ENCODE results near the gene RHBDL3. TPM values are rescaled to one million over a fixed set of nuclear protein-coding genes. Genes with fewer than 3 reads are reported as not detected.

RHBDL3 gene
- total RNA-seq, 5 donors from 2014 or later (not counting 1 experiment from before 2014, with no cell fraction given): 0.07 TPM; not detected in 4

GRCh38 chr17:32342603-32343325, 77.1 kb downstream of the RHBDL3 start:
- POLR2A ChIA-PET: interaction anchor here in 1 of 2 donors (0.5 kb wide), 1 partner anchor 63 kb away, joined by 9 read pairs; no protein-coding TSS in a partner anchor

DNA sequence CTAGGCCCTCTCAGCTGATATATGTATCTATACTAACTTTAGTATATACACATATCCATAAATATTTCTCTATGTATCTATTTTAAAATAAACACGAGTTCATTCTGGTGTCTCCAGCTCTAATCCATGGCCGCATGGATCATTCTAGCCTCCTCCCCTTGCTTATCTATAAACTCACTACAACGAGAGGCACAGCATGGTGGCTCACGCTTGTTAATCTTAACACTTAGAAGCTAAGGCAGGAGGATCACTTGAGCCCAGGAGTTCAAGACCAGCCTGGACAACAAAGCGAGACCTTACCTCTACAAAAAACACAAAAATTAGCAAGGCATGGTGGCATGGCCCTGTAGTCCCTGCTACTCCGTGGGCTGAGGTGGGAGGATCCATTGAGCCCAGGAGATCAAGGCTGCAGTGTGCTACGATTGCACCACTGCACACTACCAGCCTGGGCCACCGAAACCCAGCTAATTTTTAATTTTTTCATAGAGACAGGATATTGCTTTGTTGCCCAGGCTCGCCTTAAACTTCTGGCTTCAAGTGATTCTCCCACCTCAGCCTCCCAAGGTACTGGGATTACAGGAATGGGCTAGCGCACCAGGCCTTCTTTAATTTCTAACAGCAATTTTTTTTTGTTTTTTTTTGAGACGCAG, 80.4 kb downstream of the RHBDL3 start:
- H3K4me1 Mint-ChIP-seq: peaks cover 29 to 31% (median 30%) of the 10 kb centered on the region in 3 donors
- H3K27ac Mint-ChIP-seq: no peak overlapping the region
- H3K36me3 Mint-ChIP-seq: peaks cover 4% of the 10 kb centered on the region
- H3K27me3 Mint-ChIP-seq: no peaks in the 10 kb centered on the region
- ChIA-PET POLR2A (interaction anchor here (0.6 to 0.7 kb wide), 2 partner anchors 20 to 1453 kb away, joined by 3 read pairs; no protein-coding TSS in a partner anchor), CTCF (interaction anchor here in 1 of 2 donors (0.5 kb wide), 1 partner anchor 15 kb away, joined by 3 read pairs; no protein-coding TSS in a partner anchor)
- DNase-seq (no peak), ATAC-seq (replicated peaks in 1 of 4) (no peak)
- Histone ChIP-seq H3K4me3 (ENCODE audit: control insufficient read depth in 1 of 2, extremely low read depth in 1 of 2, low read length in 1 of 2) (no peak overlapping the region), H3K9me3 (no peaks in the 10 kb centered on the region), H3K36me3 (ENCODE audit: control insufficient read depth in 2 of 2, extremely low read depth in 1 of 2, insufficient read depth in 1 of 2, low read length in 1 of 2) (no peaks in the 10 kb centered on the region), H3K27ac (ENCODE audit: low read length) (no peak overlapping the region), H3K4me1 (ENCODE audit: control insufficient read depth in 1 of 2, extremely low read depth in 1 of 2, insufficient read depth in 2 of 2, low read length in 2 of 2) (peaks cover 4 to 24% of the 10 kb centered on the region in 2 experiments), H3K27me3 (replicated peaks in 1 of 2; ENCODE audit: control insufficient read depth in 2 of 2, extremely low read depth in 1 of 2, insufficient read depth in 2 of 2, low read length in 1 of 2) (no peaks in the 10 kb centered on the region)
- 96% methylated on average over 8 of the region's 11 CpGs for WGBS (ENCODE audit: insufficient coverage)
- no peaks in the 10 kb centered on the region for H3K9me3 Mint-ChIP-seq
- H3K4me3 Mint-ChIP-seq: no peak overlapping the region

More at GRCh38 chr17:32342603-32343325, 77.1 kb downstream of the RHBDL3 start:
- Mint-ChIP-seq H3K27me3 (no peaks in the 10 kb centered on the region), H3K27ac (peak overlapping the region; percentile 92 to 93), H3K36me3 (peaks cover 3% of the 10 kb centered on the region), H3K4me3 (peak overlapping the region; percentile 88 to 95 (median 88)), H3K4me1 (peaks cover 21 to 26% (median 25%) of the 10 kb centered on the region in 3 donors), H3K9me3 (no peaks in the 10 kb centered on the region)
- Histone ChIP-seq H3K9me3 (no peaks in the 10 kb centered on the region), H3K4me1 (ENCODE audit: control insufficient read depth in 1 of 2, extremely low read depth in 1 of 2, insufficient read depth in 2 of 2, low read length in 2 of 2) (peaks cover 4 to 19% of the 10 kb centered on the region in 2 experiments), H3K27ac (ENCODE audit: low read length) (peak overlapping the region; percentile 84), H3K4me3 (ENCODE audit: control insufficient read depth in 1 of 2, extremely low read depth in 1 of 2, low read length in 1 of 2) (peak overlapping the region in 1 of 2 donors; percentile 52), H3K36me3 (ENCODE audit: control insufficient read depth in 2 of 2, extremely low read depth in 1 of 2, insufficient read depth in 1 of 2, low read length in 1 of 2) (peaks cover 0 to 8% of the 10 kb centered on the region in 2 donors), H3K27me3 (replicated peaks in 1 of 2; ENCODE audit: control insufficient read depth in 2 of 2, extremely low read depth in 1 of 2, insufficient read depth in 2 of 2, low read length in 1 of 2) (no peaks in the 10 kb centered on the region)
- 93% methylated on average over 7 of the region's 14 CpGs for WGBS (ENCODE audit: insufficient coverage)
- ATAC-seq (replicated peaks in 1 of 4) (no peak), DNase-seq (no peak)
- CTCF ChIA-PET: interaction anchor here in 1 of 2 donors (0.6 kb wide), 1 partner anchor 63 kb away, joined by 4 read pairs; no protein-coding TSS in a partner anchor

GRCh38 chr17:32348483-32348800, 82.8 kb downstream of the RHBDL3 start:
- ChIA-PET POLR2A (interaction anchor here in 1 of 2 donors (0.5 kb wide), 1 partner anchor 411 kb away, joined by 3 read pairs; no protein-coding TSS in a partner anchor), CTCF (no interaction called here)
- peaks cover 19% of the 10 kb centered on the region for H3K36me3 Mint-ChIP-seq
- H3K27ac Mint-ChIP-seq: no peak overlapping the region
- WGBS (ENCODE audit: insufficient coverage): no CpG with 5 or more reads among the region's 2 CpGs
- peaks cover 30 to 34% (median 33%) of the 10 kb centered on the region in 3 donors for H3K4me1 Mint-ChIP-seq
- ATAC-seq (replicated peaks in 1 of 4) (no peak), DNase-seq (no peak)
- H3K27ac ChIP-seq (ENCODE audit: low read length): no peak overlapping the region
- H3K4me1 ChIP-seq (ENCODE audit: control insufficient read depth in 1 of 2, extremely low read depth in 1 of 2, insufficient read depth in 2 of 2, low read length in 2 of 2): peaks cover 13 to 26% of the 10 kb centered on the region in 2 experiments
- H3K4me3 Mint-ChIP-seq: peak overlapping the region in 2 of 3 donors; percentile 53 to 98
- peaks cover 0 to 14% of the 10 kb centered on the region in 2 donors for H3K36me3 ChIP-seq (ENCODE audit: control insufficient read depth in 2 of 2, extremely low read depth in 1 of 2, insufficient read depth in 1 of 2, low read length in 1 of 2)
- no peaks in the 10 kb centered on the region for H3K9me3 ChIP-seq
- H3K27me3 Mint-ChIP-seq: no peaks in the 10 kb centered on the region
- no peaks in the 10 kb centered on the region for H3K9me3 Mint-ChIP-seq
- no peaks in the 10 kb centered on the region for H3K27me3 ChIP-seq (replicated peaks in 1 of 2; ENCODE audit: control insufficient read depth in 2 of 2, extremely low read depth in 1 of 2, insufficient read depth in 2 of 2, low read length in 1 of 2)
- H3K4me3 ChIP-seq (ENCODE audit: control insufficient read depth in 1 of 2, extremely low read depth in 1 of 2, low read length in 1 of 2): no peak overlapping the region

DNA sequence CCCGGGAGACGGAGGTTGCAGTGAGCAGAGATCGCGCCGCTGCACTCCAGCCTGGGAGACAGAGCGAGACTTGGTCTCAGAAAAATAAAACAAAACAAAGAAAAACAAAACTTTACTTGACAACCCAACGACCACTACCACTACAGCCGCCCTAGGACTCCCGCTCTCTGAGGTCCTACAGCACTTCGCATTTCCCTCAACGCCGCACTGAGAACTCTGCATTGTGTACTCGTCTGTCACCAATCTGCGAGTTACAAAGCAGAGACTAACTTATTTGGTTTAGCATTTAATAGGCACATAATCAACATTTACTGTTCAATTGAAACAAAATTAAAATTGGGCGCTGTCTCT, 83.8 kb downstream of the RHBDL3 start:
- H3K36me3 ChIP-seq (ENCODE audit: control insufficient read depth in 2 of 2, extremely low read depth in 1 of 2, insufficient read depth in 1 of 2, low read length in 1 of 2): peaks cover under 1 to 23% of the 10 kb centered on the region in 2 donors
- DNase-seq: peak in 6 of 35 experiments; percentile 7 to 21 (median 8)
- Mint-ChIP-seq H3K4me3 (peak overlapping the region; percentile 98 to 100 (median 99)), H3K27ac (peak overlapping the region; percentile 99 to 100), H3K9me3 (no peaks in the 10 kb centered on the region), H3K4me1 (peaks cover 33 to 40% (median 39%) of the 10 kb centered on the region in 3 donors), H3K27me3 (no peaks in the 10 kb centered on the region), H3K36me3 (peaks cover 25% of the 10 kb centered on the region)
- ChIA-PET POLR2A (interaction anchor here in 1 of 2 donors (0.6 kb wide), 1 partner anchor 16 kb away, joined by 7 read pairs; no protein-coding TSS in a partner anchor), CTCF (no interaction called here)
- peak in 3 of 4 experiments; percentile 9 to 22 (median 21) for ATAC-seq (replicated peaks in 1 of 4)
- H3K27me3 ChIP-seq (replicated peaks in 1 of 2; ENCODE audit: control insufficient read depth in 2 of 2, extremely low read depth in 1 of 2, insufficient read depth in 2 of 2, low read length in 1 of 2): no peaks in the 10 kb centered on the region
- WGBS (ENCODE audit: insufficient coverage): 19% methylated on average over 15 of the region's 15 CpGs
- peak overlapping the region; percentile 83 to 99 for H3K4me3 ChIP-seq (ENCODE audit: control insufficient read depth in 1 of 2, extremely low read depth in 1 of 2, low read length in 1 of 2)
- H3K27ac ChIP-seq (ENCODE audit: low read length): peak overlapping the region; percentile 97
- no peaks in the 10 kb centered on the region for H3K9me3 ChIP-seq
- H3K4me1 ChIP-seq (ENCODE audit: control insufficient read depth in 1 of 2, extremely low read depth in 1 of 2, insufficient read depth in 2 of 2, low read length in 2 of 2): peaks cover 20 to 35% of the 10 kb centered on the region in 2 experiments

GRCh38 chr17:32349854-32350665, 84.4 kb downstream of the RHBDL3 start, which contains the start of gene ZNF207:
TSS of gene ZNF207 (plus strand) at chr17:32350157. CDS start at chr17:32350286, 129 bp downstream.
- Histone ChIP-seq H3K9me3 (no peaks in the 10 kb centered on the region), H3K36me3 (ENCODE audit: control insufficient read depth in 2 of 2, extremely low read depth in 1 of 2, insufficient read depth in 1 of 2, low read length in 1 of 2) (peaks cover 4 to 29% of the 10 kb centered on the region in 2 donors), H3K27ac (ENCODE audit: low read length) (peak within 1 kb of the TSS; percentile 97), H3K4me3 (ENCODE audit: control insufficient read depth in 1 of 2, extremely low read depth in 1 of 2, low read length in 1 of 2) (peak within 1 kb of the TSS; percentile 83 to 99), H3K4me1 (ENCODE audit: control insufficient read depth in 1 of 2, extremely low read depth in 1 of 2, insufficient read depth in 2 of 2, low read length in 2 of 2) (peaks cover 23 to 41% of the 10 kb centered on the region in 2 experiments), H3K27me3 (replicated peaks in 1 of 2; ENCODE audit: control insufficient read depth in 2 of 2, extremely low read depth in 1 of 2, insufficient read depth in 2 of 2, low read length in 1 of 2) (no peaks in the 10 kb centered on the region)
- Mint-ChIP-seq H3K4me1 (peaks cover 39 to 45% (median 45%) of the 10 kb centered on the region in 3 donors), H3K9me3 (no peaks in the 10 kb centered on the region), H3K27ac (peak within 1 kb of the TSS; percentile 99 to 100), H3K27me3 (no peaks in the 10 kb centered on the region), H3K4me3 (peak within 1 kb of the TSS; percentile 98 to 100 (median 99)), H3K36me3 (peaks cover 30% of the 10 kb centered on the region)
- ChIA-PET POLR2A (interaction anchor here in 1 of 2 donors (0.6 to 0.7 kb wide), 3 partner anchors 16 to 94 kb away, joined by 3 to 7 read pairs (median 3); partner anchors contain the start of gene PSMD11), CTCF (interaction anchor here in 1 of 2 donors (0.7 to 0.8 kb wide), 3 partner anchors 9 to 144 kb away, joined by 3 read pairs; partner anchors contain the start of gene PSMD11)
- peak; percentile 98 to 100 (median 98) for ATAC-seq (replicated peaks in 1 of 4)
- DNase-seq: peak; percentile 88 to 98 (median 93)
- WGBS (ENCODE audit: insufficient coverage): 0% methylated on average over 31 of the region's 47 CpGs
